Right lobe of liver (tissue), 4 donors: ENCODE measurements around the gene NCEH1.

Experiments
- CTCF ChIP-seq, 4 donors: fragments of 200-600 bp in 3 of 4; fragments of 450-650 bp in 1 of 4; IDR thresholded peaks; one replicate each; pipeline versions ENCODE4 v1.5.1 to v1.8.0; 2016 to 2022; ENCODE audit warnings: antibody characterized with exemption in 4 of 4, mild to moderate bottlenecking in 2 of 4
- POLR2A ChIP-seq: fragments of 450-650 bp; IDR thresholded peaks from one replicate; pipeline ENCODE4 v1.6.1; 2017; ENCODE audit warnings: antibody characterized with exemption, mild to moderate bottlenecking
- donor health status: DM: no; HTN: no; CAD: no.
- donor health status: DM: no; HTN: no; CAD: no.
- donor health status: DM: no; HTN: yes; CAD: no.

GRCh38 chr3:172700256-172700655 is 10.6 kb downstream of the NCEH1 start:
- no peak for TF ChIP-seq CTCF (IDR thresholded peaks at IDR 0.05)
- TF ChIP-seq POLR2A, result no peak
